ENCODE measurements around the gene DUSP1.

DNA sequence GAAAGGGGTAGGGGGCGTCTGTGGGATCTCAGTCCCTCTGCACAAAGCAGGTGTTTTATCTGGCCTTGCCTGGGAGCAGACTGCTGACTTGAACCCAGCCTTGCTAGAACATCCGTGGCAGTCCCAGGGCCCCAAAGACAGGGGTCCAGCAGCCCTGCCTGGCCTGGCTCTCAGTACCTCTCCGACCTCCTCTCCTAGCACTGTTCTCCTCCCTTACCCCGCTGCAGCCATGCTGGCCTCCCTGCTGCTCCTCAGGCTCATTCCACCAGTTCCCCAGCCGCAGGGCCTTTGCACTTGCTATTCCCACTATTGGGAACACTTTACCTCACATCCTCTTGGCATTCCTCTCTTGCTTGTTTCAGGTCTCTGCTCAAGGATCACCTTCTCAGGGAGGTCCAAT lies 45.2 kb downstream of the DUSP1 start:
- TF ChIP-seq, protein P1, sequence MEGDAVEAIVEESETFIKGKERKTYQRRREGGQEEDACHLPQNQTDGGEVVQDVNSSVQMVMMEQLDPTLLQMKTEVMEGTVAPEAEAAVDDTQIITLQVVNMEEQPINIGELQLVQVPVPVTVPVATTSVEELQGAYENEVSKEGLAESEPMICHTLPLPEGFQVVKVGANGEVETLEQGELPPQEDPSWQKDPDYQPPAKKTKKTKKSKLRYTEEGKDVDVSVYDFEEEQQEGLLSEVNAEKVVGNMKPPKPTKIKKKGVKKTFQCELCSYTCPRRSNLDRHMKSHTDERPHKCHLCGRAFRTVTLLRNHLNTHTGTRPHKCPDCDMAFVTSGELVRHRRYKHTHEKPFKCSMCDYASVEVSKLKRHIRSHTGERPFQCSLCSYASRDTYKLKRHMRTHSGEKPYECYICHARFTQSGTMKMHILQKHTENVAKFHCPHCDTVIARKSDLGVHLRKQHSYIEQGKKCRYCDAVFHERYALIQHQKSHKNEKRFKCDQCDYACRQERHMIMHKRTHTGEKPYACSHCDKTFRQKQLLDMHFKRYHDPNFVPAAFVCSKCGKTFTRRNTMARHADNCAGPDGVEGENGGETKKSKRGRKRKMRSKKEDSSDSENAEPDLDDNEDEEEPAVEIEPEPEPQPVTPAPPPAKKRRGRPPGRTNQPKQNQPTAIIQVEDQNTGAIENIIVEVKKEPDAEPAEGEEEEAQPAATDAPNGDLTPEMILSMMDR (IDR thresholded peaks at IDR 0.05), result no peak
- no peak for TF ChIP-seq POLR2A (IDR thresholded peaks at IDR 0.05)

All from testis (tissue), 2 donors.